NCI-H69 (cell line): Measurements from ENCODE around the gene PDHB.
"Not testable (repeated sequence)": the region's sequence is repeated elsewhere in the genome, so short reads cannot be mapped to it uniquely, and the experiment has no call there.

ENCODE experiments used
- DNase-seq: peaks from one replicate; lab custom pipeline; 2025; lab: John Stamatoyannopoulos, UW

PDHB gene

DNA sequence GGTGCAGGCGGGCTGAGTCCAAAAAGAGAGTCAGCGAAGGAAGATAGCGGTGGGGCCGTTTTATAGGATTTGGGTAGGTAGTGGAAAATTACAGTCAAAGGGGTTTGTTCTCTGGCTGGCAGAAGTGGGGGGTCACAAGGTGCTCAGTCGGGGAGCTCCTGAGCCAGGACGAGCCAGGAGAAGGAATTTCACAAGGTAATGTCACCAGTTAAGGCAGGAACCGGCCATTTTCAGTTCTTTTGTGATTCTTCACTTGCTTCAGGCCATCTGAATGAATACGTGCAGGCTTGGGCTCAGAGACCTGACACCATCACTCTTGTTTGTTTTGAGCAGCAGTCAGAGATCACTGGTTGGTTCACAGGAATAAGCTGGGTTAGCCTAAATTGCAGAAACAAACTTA lies 3.6 kb upstream of the PDHB start:
- not testable (repeated sequence) for DNase-seq

DNA sequence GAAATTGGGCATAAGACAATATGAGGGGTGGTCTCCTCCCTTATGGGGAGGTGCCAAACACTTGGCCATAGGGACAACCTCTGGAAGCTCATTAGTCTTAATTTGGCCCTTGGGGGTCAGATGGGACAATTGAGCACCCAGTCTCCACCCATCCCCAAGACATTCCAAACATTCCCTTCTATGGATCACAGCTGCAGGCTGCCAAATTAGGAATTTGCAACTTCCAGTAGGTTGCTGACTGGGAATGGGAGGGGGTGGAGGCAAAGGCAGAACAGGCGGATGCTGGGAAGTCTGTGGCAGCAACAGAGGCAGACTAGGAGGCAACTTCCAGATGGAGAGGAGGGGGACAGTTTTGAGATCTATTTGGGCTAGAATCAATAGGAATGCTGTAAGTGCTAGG lies 1.4 kb upstream of the PDHB start:
- no peak for DNase-seq

DNA sequence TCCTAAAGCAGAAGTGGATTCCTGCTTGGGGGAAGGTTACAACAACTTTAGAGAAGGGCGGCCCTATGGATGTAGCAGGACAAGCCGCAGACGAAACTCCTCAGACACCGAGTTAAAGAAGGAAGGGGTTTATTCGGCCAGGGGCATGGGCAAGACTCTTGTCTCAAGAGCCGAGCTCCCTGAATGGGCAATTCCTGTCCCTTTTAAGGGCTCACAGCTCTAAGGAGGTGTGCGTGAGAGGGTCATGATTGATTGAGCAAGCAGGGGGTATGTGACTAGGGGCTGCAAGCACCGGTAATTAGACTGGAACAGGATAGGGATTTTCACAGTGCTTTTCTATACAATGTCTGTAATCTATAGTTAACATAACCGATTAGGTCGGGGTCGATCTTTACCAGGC lies 879 bp upstream of the PDHB start:
- no peak for DNase-seq

DNA sequence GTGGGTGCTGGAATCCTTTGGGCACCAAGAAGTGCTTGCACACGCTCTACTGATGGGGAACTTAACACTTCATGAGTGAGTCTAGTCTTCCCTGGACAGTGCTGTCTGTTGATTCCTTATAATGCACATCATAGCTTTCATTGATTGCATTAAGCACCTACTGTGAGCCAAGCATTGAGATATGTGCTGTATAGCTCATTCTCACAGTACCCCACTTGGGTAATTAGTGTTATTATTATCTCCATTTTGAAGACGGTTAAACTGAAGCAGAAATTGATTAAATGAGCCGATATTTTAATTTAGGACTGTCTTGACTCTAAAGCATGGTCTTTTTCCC lies 504 bp upstream of the PDHB start:
- DNase-seq, result no peak

DNA sequence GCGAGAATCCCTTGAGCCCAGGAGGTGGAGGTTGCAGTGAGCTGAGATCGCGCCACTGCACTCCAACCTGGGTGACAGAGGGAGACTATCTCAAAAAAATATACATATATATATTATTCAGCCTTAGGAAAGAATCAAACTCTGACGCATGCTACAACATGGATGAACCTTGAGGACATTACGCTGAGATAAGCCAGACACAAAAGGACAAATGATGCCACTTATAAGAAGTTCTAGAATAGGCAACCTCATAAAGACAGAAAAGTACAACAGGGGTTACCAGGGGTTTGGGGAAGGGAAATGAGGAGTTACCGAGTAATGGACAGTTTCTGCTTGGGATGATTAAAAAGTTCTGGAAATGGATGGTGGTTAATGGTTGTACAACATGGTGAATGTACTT lies 727 bp downstream of the PDHB start:
- no peak for DNase-seq

DNA sequence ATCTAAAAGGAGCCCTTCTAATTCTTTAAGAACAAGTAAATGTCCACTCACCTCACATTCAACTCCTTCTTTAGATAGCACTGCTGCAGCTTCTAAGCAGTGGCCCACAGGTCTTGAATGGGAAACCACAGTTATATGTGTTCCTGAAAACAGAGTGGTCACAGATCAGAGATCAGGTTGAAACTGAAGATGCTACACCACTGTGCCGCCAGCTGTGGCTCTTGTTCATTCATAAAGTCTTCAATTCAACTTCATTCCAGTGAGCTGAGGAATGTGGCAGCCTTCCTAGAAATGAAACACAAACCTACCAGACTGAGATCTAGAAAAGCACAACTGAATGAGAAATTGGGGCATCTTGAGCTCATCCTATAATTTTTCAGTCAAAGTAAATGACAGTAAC lies 4.0 kb downstream of the PDHB start:
- DNase-seq, result no peak

DNA sequence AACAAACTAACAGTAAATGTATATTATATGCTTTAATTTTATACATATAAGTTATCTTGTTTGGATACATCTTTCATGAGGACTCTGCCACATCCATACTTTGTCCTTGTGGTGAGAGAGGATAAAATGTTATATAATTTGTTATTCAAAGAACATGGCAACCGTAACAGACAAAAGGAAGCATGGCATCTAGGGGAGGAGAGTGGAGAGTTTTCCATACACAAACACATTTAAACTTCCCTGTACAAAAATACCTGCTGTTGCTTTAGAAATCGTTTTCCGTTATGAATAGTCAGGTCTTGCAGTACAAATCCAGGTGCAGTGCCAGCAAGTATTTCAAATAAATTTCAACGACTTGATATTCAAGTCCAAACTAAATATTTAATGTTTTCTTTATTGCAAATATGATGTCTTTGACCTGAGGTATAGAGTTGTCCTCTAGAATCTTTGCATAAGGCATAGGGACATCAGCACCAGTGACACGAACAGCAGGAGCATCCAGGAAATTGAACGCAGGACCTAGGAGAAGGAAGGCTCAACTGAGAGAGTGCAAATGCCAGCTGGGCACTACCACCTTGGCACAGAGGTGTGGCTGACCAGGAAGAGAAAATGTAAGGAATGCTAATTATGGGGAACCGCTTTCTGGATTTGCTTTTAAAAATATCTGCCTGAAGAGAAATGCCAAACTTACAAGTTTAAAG lies 5.8 kb downstream of the PDHB start:
- DNase-seq, result no peak

DNA sequence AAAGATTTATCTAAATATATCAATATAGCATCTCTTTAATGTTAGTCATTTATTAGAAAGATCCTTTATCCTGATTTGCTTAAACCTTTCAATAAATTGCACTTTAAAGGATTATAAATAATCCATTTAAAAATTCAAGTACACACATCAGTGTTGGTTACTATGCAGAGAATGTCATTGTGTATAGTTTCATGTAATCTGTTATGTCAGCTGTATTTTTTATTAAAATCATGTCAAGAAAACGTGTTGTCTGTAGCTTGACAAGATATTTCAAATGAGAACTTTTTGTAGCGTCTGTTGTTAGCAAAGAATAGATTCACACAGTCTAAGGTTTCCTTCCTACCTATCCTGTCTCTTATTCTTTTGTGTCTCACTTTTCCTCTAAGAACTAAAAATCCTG lies 7.8 kb downstream of the PDHB start:
- no peak for DNase-seq

DNA sequence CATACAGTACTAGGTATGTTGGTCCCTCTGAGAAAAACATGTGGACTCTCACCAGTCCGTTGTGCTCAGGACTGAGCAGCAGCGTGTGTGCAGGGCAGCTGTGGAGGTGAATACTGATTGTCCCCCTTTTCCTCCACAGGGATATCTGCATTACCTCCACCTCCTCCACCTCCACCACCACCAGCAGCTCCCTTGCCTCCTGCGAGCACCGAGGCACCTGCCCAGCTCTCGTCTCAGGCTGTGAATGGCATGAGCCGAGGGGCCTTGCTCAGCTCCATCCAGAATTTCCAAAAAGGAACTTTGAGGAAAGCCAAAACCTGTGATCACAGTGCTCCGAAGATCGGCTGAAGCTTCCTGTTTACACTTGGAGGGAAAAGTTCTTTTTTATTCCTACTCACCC lies 9.0 kb downstream of the PDHB start:
- no peak for DNase-seq

DNA sequence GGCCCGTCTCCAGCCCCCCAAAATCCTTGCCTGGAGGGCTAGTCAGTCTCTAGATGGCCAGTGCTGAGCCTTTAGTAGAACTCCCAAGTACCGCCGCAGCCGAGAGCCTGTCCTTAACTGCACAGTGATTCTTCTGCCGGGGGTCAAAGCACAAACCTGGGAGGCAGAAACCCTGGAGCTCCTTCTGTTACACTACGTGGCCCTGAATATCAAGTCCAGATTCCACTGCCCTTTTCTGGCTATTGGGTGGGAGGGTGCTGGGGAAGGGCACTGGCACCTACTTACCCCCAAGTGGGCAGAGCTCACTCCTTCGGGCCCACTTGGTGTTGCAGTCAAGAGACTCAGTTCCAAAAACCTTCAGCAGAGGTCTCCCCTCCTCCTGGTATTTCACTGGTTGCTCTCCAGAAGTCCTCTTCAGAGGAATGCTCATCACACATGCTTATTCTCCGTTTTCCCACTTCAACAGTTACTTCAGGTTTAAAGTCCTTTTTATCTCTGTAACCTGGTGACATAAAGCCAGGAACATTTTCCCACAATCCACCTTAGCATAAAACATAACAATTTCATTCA lies 10.8 kb downstream of the PDHB start:
- peak; percentile 8 for DNase-seq

DNA sequence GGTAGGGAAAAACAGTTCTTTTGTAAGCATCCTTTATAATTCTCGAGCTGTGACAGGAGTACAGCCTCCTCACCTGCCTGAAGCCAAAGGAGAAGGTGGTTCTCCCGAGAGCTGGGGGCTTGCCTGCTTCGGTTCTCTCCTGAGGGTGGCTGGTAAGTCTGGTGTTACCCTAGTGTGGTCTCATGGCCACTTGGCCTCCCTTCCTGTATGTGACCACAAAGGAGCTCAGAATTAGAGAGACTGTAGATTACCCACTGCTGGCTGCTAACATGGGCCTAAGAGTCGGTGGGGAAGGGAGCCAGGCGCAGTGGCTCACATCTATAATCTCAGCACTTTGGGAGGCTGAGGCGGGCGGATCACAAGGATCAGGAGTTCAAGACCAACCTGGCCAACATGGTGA lies 12.6 kb downstream of the PDHB start:
- no peak for DNase-seq

DNA sequence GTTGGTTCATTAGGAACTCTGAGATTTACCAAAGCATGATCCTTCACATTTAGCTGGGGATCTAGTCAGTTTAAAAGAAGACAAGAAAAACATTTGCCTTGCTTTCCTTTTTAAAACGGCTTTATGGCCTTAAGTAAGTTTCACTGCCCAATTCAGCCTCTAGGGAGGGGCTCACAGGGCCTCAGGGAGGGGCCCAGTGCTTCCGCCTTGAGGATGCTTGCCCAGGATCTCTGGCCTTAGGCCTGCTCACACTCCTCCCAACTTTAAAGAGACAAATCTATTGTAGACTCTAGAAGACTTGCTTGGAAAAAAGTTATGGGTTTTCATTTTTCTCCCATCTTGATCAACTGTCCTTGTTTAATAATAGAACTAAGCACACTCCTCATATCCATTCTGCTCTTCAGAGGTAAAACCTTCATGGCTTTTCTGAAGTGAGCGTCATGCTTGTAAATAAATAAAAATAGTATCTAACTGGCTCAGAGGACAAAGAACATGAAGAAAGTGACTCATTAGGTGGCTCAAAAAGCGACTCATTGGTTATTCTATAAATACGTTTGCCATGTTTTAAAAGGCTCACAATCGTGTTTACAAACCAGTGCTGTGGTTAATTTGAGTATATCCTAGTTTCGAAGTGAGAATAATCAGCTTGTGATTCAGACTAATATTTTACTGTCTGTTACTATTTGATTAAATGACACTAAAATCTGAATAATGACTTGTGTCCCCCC lies 13.7 kb downstream of the PDHB start:
- DNase-seq, result no peak

DNA sequence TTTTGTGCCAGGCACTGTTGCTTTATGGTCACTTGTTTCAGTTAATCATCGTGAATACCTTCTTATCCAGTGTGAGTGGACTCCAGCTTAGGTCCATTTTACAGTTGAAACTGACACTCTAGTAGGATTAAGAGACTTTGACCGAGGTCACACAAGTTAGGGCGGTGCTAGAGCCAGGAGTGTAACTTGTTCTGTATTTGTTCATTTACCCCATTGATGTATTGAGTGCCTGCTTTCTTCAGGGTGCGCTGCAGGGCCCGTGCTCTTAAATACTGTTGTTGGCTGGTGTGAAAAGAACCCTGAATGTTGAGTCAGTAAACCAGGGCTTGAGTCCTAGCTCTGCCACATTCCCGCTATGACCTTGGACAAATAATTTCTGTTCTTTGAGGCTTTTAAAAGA lies 15.4 kb downstream of the PDHB start:
- DNase-seq, result no peak

DNA sequence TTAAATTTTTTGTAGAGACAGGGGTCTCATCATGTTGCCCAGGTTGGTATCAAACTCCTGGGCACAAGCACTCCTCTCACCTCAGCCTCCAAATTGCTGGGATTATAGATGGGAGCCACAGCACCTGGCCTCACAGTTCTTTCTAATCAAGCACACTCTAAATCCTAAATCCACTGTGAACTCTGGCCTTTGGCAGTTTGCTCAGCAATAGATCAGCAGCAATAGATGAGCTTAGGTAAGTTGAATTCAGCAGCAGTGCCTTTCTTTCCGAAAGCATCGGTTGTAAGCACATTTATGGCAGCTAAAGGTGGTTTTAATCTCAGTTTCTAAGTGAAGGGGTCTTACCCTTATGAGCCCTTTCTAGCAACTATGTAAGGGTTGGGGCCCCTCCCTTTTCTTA lies 16.6 kb downstream of the PDHB start:
- no peak for DNase-seq

DNA sequence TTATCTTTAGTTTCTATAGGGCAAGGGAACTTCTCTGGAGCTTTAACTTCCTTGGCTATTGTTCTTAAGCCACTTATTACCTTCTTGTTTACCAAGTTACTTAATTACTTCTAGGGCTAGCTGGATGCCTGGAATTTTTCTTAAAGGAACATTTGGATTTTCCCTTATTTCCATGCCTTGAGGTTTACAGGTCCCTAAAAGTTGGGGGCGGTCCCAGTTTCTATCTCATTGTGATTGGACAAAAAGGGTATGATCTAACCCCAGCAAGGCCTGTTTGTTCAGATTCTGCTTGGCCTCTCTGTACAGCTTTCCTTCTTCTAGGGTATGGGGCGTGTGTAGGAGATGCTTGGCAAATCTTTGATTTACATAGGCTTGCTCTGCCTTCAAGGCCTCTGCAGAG lies 17.4 kb downstream of the PDHB start:
- DNase-seq, result no peak

DNA sequence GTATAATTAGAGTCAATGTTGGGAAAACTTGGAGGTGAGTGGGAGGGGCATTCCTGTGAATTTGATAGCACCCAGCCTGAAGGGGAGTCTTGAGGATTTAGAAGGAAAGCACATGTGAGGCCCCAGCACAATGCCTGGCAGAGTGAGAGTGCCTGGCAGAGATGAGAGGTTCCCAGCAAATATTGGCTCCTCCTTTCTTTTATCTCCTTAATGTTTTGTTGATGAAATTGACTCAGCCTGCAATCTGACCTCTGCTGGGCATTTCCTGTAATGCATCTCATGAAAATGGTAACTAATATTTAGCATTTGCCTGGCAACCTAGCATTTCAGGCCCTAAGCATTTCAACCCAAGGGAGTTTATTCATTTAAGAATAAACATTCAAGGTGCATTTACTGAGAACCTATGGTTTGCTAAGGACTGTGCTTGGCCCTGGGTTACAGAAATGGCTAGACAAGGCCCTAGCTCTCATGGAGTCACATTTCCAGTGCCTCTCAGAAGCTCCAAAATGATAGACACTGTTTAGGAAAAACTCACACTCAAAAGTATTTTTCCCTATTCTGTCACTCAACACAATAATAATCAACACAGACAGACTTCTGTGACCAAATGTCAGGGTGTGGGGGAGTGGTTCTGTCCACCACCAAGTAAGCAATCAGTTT lies 19.0 kb downstream of the PDHB start:
- DNase-seq, result peak; percentile 50

DNA sequence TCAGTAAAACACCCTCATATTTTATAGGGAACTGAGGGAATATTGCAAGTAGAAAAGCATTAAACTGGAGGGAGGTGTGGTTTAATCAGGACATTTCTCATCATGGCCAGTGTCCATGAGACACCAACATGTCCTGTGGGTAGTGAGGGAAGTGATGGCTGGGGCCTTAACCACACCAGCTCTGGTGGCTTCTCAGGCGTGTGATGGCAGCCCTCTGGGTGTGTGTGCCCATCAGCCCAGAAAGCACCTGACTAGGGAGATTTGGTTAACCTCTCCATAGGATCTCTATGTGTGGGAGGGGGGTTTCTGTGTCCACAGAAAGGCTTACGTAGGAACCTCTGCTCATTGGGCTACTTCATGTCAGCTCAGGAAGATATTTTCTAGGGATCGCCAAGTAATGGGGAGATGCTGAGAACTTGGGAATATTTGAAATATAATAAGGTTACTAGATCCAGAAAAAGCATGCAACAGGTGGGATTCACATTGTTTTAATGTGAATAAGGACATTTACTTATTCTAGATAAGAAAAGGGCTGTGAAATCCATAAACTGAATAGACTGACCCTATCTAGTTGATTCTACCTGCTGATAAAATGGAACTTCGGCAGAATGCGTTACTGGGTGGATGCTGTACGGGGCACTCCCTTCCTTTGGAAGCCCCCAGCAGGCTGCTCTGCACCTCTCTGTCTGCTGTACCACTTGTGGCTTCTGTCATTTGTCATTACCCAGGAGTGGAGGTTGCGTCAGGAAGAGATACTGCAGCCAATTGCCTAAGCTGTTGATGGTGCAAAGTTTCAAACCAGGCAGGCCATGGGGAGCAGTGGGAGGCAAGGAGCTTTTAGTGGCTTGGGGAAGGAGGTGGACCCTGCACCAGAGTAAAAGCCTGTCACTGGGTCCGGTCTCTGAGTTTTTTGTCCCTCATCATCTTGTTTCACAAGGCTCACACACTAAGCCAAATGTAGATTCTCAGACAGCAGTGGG lies 21.5 kb downstream of the PDHB start:
- no peak for DNase-seq

DNA sequence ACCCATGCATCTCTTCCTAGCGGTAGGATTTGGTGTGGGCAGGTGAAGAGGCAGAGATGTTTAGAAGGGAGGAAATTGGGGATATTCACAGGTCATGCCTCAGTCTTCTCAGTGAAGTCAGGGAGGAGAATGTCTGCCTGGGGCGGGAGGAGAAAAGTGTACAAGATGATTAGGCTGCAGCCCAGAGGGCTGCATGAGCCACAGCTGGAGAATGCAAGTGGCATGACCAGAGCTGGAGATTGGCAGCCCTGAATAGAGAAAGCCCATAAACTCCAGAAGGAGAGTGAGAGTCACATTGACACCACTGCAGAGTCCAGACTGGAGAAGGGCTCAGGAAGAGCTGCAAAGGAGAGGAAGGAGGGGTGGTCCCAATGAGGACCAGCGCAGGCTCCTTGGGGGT lies 22.6 kb downstream of the PDHB start:
- no peak for DNase-seq

DNA sequence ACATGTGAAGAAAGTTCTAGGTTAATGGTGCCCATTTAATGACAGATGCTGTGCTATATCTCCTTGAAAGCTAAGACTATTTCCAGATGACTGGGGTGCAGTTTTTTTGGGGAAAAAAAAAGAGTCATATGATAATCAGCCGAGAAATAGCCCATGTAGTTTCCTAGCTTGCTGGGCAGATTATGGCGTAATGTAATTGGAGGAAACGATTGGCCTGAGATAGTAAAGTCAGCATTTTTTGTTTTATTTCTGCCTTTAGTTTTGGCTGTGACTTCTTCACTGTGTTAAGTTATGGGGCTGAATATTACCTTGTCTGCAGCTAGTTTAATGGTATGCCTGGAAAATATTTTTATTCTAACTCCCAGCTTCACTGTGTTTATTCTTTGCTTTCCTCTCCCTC lies 24.0 kb downstream of the PDHB start:
- DNase-seq, result no peak

DNA sequence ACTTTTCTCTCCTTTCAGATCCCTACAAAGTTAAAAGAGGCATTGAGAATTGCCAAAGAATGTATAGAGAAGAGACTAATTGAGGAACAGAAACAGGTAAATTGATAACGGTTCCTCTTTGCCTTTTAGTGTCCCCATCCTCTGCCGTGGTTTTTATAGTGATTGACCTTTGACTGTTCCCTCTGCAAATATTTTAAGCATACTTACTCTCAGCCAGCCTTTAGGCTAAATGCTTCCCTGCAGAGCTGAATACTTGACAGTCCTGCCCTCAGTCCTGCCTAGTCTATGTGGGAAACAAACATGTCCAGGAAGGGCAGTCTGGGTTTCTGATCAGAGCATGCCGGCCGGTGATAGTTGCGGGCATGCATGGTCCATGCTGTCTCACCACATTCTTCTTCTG lies 24.7 kb downstream of the PDHB start:
- no peak for DNase-seq

DNA sequence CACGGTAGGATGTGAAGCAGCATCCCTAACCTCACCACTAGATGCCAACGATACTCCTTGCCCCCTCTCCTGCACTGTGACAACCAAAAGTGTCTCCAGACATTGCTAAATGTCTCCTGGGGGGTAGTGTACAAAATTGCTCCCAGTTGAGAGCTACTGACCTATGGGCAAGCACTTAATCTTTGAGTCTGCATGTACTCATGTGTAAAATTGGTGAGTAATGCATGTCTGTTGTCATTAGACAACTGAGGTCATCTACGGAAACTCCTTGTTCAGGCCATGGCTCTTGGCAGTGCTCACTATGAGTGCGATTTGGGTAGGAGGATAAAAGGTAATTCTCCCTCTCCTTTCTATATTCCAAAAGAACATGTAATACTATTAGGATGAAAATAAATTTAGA lies 29.2 kb downstream of the PDHB start:
- no peak for DNase-seq

DNA sequence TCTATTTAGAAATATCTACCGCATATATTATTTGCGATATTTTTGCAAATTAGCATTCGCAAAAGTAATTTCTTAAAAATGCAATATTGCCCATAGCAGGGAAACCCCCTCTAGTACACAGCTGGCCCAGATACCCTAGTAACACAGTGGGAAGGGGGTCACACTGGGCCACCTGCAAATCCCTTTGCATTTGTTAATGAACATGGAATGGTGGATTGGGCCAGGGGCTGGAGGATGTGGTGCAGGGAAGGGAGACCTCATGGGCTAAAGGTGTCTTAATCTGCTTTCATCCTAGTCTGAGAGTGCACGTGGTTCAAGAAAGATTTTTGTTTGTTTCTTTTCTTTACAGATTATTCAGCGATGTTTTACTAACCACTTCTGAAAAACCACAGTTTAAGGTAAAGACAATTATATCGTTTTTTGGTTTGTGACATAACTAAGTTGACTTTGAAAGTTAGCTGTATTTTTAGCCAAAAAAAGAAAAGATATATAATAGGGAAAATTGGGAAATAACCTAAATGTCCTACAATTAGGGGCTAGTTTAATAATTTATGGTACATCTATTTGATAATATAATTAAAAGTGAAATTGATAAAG lies 30.0 kb downstream of the PDHB start:
- DNase-seq, result no peak
